K562 (cell line): Measurements from ENCODE around the gene DOLPP1. TPM values are rescaled to one million over a fixed set of nuclear protein-coding genes. Genes with fewer than 3 reads are reported as not detected.

Experiments
- BACH1 ChIP-seq: fragments of 200-800 bp; sonication (Bioruptor generic); IDR thresholded peaks from 2 replicates; pipeline ENCODE4 v1.6.1; 2016; ENCODE audit warnings: missing genetic modification characterization, missing compliant biosample characterization
- C11orf30 ChIP-seq: fragments of 450-650 bp; IDR thresholded peaks from 2 replicates; pipeline ENCODE4 v1.6.1; 2016; ENCODE audit warnings: low read depth, mild to moderate bottlenecking
- CREB3L1 ChIP-seq: fragments of 450-650 bp; IDR thresholded peaks from 2 replicates; pipeline ENCODE4 v1.6.1; 2014; ENCODE audit warnings: low read depth, mild to moderate bottlenecking, moderate library complexity, borderline replicate concordance
- DDX20 ChIP-seq: fragments of 450-650 bp; IDR thresholded peaks from 2 replicates; pipeline ENCODE4 v1.6.1; 2016; ENCODE audit warnings: missing genetic modification characterization, low read depth, mild to moderate bottlenecking, missing compliant biosample characterization, moderate library complexity
- ETV1 ChIP-seq: fragments of 450-650 bp; conservative IDR thresholded peaks from 2 replicates; pipeline ENCODE4 v1.6.1; 2016; ENCODE audit warnings: missing genetic modification characterization, control low read depth, low read depth, missing compliant biosample characterization
- EZH2 ChIP-seq: IDR thresholded peaks from 2 replicates; pipeline ENCODE4 v1.6.1; 2012; ENCODE audit warnings: low read depth, mild to moderate bottlenecking, inconsistent platforms, low read length, borderline replicate concordance
- FOXK2 ChIP-seq, 2 experiments: fragments of 450-650 bp; IDR thresholded peaks in 1 of 2; conservative IDR thresholded peaks in 1 of 2; 2 replicates each; pipeline ENCODE4 v1.6.1; 2016; ENCODE audit warnings: low read depth in 2 of 2, mild to moderate bottlenecking in 1 of 2
- GATA2 ChIP-seq: sonication (generic); formaldehyde crosslinking; IDR thresholded peaks from 2 replicates; pipeline ENCODE4 v1.4.0; 2020; ENCODE audit warnings: mild to moderate bottlenecking, missing genetic modification reagents
- GATAD2A ChIP-seq: fragments of 450-650 bp; IDR thresholded peaks from 2 replicates; pipeline ENCODE4 v1.6.1; 2017
- KAT2B ChIP-seq: IDR thresholded peaks from one replicate; pipeline ENCODE4 v1.6.1; 2012; ENCODE audit warnings: low read depth, mild to moderate bottlenecking, control low read depth, inconsistent platforms, low read length, moderate library complexity
- KDM1A ChIP-seq, 2 experiments: fragments of 450-650 bp; IDR thresholded peaks; 2 replicates each; pipeline ENCODE4 v1.6.1; 2016; ENCODE audit warnings: mild to moderate bottlenecking in 2 of 2
- KLF1 ChIP-seq: fragments of 450-650 bp; IDR thresholded peaks from 2 replicates; pipeline ENCODE4 v1.6.1; 2016; ENCODE audit warnings: missing genetic modification characterization, missing compliant biosample characterization
- MAFF ChIP-seq: IDR thresholded peaks from 2 replicates; pipeline ENCODE4 v1.6.1; 2012; ENCODE audit warnings: low read length, improper control_type of control experiment
- MAX ChIP-seq: sonication (generic); formaldehyde crosslinking; IDR thresholded peaks from 2 replicates; pipeline ENCODE4 v1.9.0; 2022; ENCODE audit warnings: mild to moderate bottlenecking, missing genetic modification reagents
- NFE2 ChIP-seq: IDR thresholded peaks from 2 replicates; pipeline ENCODE4 v1.6.1; 2014; ENCODE audit warnings: antibody characterized with exemption, low read depth
- PHB ChIP-seq: fragments of 250-450 bp; sonication (Bioruptor Pico); IDR thresholded peaks from 2 replicates; pipeline ENCODE4 v1.5.0; 2021
- PHF21A ChIP-seq: fragments of 450-650 bp; IDR thresholded peaks from 2 replicates; pipeline ENCODE4 v1.6.1; 2017; ENCODE audit warnings: low read depth, borderline replicate concordance
- RBM34 ChIP-seq: fragments of 200-400 bp; formaldehyde crosslinking; IDR thresholded peaks from 2 replicates; pipeline ENCODE4 v1.6.1; 2018; ENCODE audit warnings: low read length, borderline replicate concordance; ENCODE audit not compliant: insufficient read depth
- RCOR1 ChIP-seq, 2 experiments: IDR thresholded peaks; 2 replicates each; pipeline ENCODE4 v1.6.1; 2012; ENCODE audit warnings: low read depth in 2 of 2, low read length in 2 of 2, borderline replicate concordance in 1 of 2, improper control_type of control experiment in 1 of 2
- RFX5 ChIP-seq: IDR thresholded peaks from 2 replicates; pipeline ENCODE4 v1.6.1; 2011; ENCODE audit warnings: low read depth, mild to moderate bottlenecking, improper control_type of control experiment, low read length
- SIN3B ChIP-seq: fragments of 450-650 bp; IDR thresholded peaks from 2 replicates; pipeline ENCODE4 v1.6.1; 2017; ENCODE audit warnings: low read depth, mild to moderate bottlenecking, moderate library complexity
- SMARCA4 ChIP-seq: fragments of 450-650 bp; IDR thresholded peaks from 2 replicates; pipeline ENCODE4 v1.6.1; 2016
- TAF7 ChIP-seq: fragments of 450-650 bp; IDR thresholded peaks from 2 replicates; pipeline ENCODE4 v1.6.1; 2016; ENCODE audit warnings: missing genetic modification characterization, missing compliant biosample characterization
- TARDBP ChIP-seq: fragments of 450-650 bp; IDR thresholded peaks from 2 replicates; pipeline ENCODE4 v1.6.1; 2016
- YY1 ChIP-seq, 3 experiments: IDR thresholded peaks; 2 replicates each; pipeline ENCODE4 v1.6.1; 2011; ENCODE audit warnings: low read length in 2 of 3, mild to moderate bottlenecking in 2 of 3, moderate library complexity in 2 of 3, borderline replicate concordance in 1 of 3, control low read depth in 1 of 3, low read depth in 1 of 3; ENCODE audit not compliant: insufficient read depth in 3 of 3, insufficient replicate concordance in 2 of 3, control insufficient read depth in 1 of 3, insufficient read length in 1 of 3; ENCODE audit errors: extremely low read depth in 1 of 3
- ZBED1 ChIP-seq: IDR thresholded peaks from 2 replicates; pipeline ENCODE4 v1.6.1; 2014
- ZFP30 ChIP-seq: fragments of 250-450 bp; sonication (Bioruptor Pico); IDR thresholded peaks from 2 replicates; pipeline ENCODE4 v1.8.0; 2022; ENCODE audit warnings: moderate library complexity, mild to moderate bottlenecking, inconsistent platforms, borderline replicate concordance
- ZNF133 ChIP-seq: fragments of 250-450 bp; sonication (Bioruptor Pico); IDR thresholded peaks from 2 replicates; pipeline ENCODE4 v1.4.0; 2020; ENCODE audit warnings: mild to moderate bottlenecking
- ZNF384 ChIP-seq: IDR thresholded peaks from 2 replicates; pipeline ENCODE4 v1.6.1; 2012; ENCODE audit warnings: low read depth, low read length, improper control_type of control experiment
- polyA plus RNA-seq, 8 experiments: library from polyadenylated mRNA; depleted of rRNA in 4 of 8; stranded (reverse) in 5 of 8; unstranded in 3 of 8; fragments of >200 nt; fragmentation: Nextera tagmentation in 2 of 8; fragmentation: Illumina TruSeq in 1 of 8; extraction: Ambion mirVana in 2 of 8; extraction: Trizol in 1 of 8; gene quantifications; 2 replicates each; pipeline versions ENCODE4 v1.2.1 to v1.2.3, GENCODE V29; 2011 to 2014; ENCODE audit warnings: inconsistent platforms in 1 of 8, missing spikeins in 1 of 8
- total RNA-seq, 7 experiments: library from RNA; depleted of rRNA in 6 of 7; stranded (reverse); fragments of >200 nt in 6 of 7; fragmentation: Illumina TruSeq in 2 of 7; extraction: Trizol in 2 of 7; gene quantifications; 2 replicates each; pipeline versions ENCODE4 v1.2.1 to v1.2.3, GENCODE V29; 2011 to 2021; ENCODE audit warnings: low replicate concordance in 1 of 7

Gene DOLPP1
- total and polyA plus RNA-seq, 9 of the 15 experiments (the other 6 are each of a cell fraction or from before 2014, with no cell fraction given) = 3.0 to 39.8 (median 30.5) TPM

GRCh38 chr9:129080601-129081387 is at the start of gene DOLPP1 (continued):
- TF ChIP-seq KAT2B (no peak), ZFP30 (CRISPR knock-in tag) (no peak), CREB3L1 (0 out of 2 replicates have a peak, but pooled peaks have one; percentile 16), ZBED1 (no peak), GATA2 (CRISPR knock-in tag) (no peak), TARDBP (no peak), YY1 (IDR thresholded peaks at IDR 0.05; ENCODE audit: borderline replicate concordance in 1 of 3, control insufficient read depth in 1 of 3, extremely low read depth in 1 of 3, insufficient read depth in 3 of 3, insufficient read length in 1 of 3, insufficient replicate concordance in 2 of 3, low read depth in 1 of 3, low read length in 2 of 3) (peak; percentile 79 to 97 (median 93)), GATAD2A (no peak), KDM1A (IDR thresholded peaks at IDR 0.05) (peak in 1 of 2 experiments; percentile 88; a peak in 1 of 4 replicates), MAFF (no peak), FOXK2 (conservative IDR thresholded peaks at IDR 0.05 in 1 of 2, IDR thresholded peaks at IDR 0.05 in 1 of 2; ENCODE audit: low read depth in 2 of 2) (no peak), NFE2 (peak; percentile 60), EZH2 (peak; percentile 94), BACH1 (peak; percentile 95), DDX20 (tag) (no peak), SMARCA4 (no peak), C11orf30 (peak; percentile 99), SIN3B (peak; percentile 99), PHB (no peak), RFX5 (peak; percentile 88), ZNF384 (peak; percentile 11; the same call in 1 of the 2 replicates), TAF7 (tag) (peak; percentile 77; the same call in 1 of the 2 replicates), ETV1 (tag) (no peak), ZNF133 (CRISPR knock-in tag) (0 out of 2 replicates have a peak, but pooled peaks have one; percentile 24), RBM34 (no peak), RCOR1 (IDR thresholded peaks at IDR 0.05; ENCODE audit: borderline replicate concordance in 1 of 2, low read depth in 2 of 2, low read length in 2 of 2) (peak; percentile 33 to 61; a peak in 1 of 4 replicates), PHF21A (no peak), KLF1 (tag) (0 out of 2 replicates have a peak, but pooled peaks have one; percentile 43), MAX (CRISPR knock-in tag) (peak; percentile 65; the same call in 1 of the 2 replicates)
